NCI-H69 (cell line): ENCODE results near the gene SUCLG1.
A peak's percentile ranks its signal among the peaks of the same experiment; 100 is the strongest.
"Not testable (repeated sequence)": the region's sequence is repeated elsewhere in the genome, so short reads cannot be mapped to it uniquely, and the experiment has no call there.

Source experiments
- DNase-seq: peaks from one replicate; lab custom pipeline; 2025; lab: John Stamatoyannopoulos, UW

SUCLG1 gene

DNA sequence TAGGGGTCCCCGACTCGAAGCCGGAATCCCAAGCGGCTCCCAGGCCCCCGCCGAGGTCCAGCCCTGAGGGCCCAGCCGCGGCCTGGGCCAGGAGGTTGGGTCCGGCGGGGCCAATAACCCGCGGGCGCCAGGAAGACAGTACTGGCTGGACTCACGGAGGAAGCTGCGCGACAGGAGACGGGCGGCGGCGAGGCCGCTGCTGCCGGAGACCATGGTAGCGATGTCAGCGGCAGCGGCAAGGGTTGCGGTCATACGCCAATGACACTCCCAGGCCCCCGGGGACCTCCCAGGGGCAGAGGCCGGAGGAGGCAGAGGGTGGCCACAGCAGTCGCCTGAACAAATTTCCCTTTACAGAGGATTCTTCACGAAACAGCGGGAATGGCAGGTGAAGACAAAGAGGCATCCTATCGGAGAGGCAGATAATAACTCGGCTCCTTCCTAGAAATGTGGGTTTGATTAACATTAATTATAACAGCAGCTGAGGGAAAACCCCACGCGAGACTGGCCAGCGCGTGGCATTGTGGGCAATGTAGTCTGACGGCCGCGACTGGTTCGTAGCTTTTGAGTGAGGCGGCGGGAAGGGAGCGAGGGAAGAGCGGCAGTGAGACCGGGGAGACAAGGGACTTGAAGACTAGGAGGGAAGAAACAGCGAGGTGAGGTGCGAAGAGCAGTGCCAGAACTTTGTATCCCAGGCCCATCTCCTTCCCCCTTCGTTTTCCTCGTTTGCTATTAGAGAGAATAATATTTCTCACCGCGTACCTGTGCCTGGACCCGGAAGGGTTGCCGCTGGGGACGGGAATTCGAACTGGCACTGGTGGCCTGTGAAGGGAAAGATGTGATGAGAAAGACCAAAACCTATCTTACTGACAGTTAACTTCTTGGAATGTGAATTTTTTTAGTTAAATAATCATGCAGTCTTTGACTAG is at the start of gene SUCLG1:
SUCLG1 (minus strand) TSS at position 263 of the 926 bp plus-strand sequence; CDS start at position 252, 11 bp downstream.
- DNase-seq = peak; percentile 86

DNA sequence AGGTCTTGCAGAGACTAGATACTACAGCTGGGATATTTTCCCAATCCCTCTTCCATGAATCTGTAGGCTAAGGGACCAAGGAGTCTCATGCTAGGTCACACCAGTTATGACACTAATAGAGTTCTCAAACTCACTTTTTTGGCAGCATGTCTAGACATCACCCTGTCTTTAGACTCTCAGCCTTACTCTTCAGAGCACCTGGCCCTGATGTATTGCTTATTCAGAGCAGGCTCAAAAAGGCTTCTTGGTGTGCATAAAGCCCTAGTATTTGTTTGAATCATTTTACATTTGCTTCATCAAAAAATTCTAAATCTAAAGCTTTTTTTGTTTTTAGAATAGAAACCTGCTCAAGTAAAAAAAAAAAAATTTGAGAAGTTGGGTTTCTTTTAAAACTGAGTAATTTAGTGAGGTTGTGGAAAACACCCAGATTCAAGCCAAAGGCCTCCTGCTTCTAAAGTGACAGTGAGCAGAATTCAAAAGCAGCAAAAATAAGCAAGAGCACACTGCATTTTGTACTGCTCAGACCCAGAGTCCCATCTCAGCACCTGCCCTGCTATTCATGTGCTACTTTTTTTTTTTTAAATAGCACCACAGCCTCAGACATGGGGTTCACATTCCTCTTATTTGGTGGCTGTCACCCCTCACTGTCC is 39.2 kb upstream of the SUCLG1 start:
- DNase-seq = no peak

DNA sequence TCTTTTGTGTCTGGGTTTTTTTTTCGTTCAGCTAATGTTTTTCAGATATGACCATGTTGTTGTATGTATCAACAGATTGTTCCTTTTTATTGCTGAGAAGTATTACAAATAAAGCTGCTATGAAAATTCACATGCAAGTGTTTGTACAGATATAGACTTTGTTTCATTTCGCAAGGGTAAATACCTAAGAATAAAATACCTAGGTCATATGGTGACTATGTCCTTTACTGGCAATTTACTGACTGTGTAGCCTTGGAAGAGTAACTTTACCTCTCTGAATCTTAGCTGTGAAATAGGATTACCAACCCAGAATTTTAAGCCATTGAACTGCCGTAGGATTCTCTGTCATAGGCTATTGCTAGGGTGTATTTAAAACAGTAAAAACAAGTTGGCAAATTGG is 38.2 kb upstream of the SUCLG1 start:
- DNase-seq = no peak

DNA sequence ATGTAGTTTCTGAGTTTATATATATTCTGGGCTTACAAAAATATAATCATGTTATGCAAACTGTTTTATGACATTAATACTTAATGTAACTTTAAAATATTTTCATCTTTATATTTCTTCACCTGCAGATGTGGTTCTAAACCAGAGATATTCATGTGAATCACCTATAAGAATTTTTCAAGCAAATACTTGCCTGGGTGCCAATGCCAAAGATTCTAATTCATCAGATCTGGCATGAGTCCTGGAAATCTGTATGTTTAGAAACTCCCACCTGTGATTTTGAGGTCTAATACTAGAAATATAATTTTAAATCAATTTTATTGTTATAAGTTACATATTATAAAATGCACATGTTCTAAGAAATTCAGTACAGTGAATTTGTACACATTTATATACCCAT is 37.3 kb upstream of the SUCLG1 start:
- no peak for DNase-seq

DNA sequence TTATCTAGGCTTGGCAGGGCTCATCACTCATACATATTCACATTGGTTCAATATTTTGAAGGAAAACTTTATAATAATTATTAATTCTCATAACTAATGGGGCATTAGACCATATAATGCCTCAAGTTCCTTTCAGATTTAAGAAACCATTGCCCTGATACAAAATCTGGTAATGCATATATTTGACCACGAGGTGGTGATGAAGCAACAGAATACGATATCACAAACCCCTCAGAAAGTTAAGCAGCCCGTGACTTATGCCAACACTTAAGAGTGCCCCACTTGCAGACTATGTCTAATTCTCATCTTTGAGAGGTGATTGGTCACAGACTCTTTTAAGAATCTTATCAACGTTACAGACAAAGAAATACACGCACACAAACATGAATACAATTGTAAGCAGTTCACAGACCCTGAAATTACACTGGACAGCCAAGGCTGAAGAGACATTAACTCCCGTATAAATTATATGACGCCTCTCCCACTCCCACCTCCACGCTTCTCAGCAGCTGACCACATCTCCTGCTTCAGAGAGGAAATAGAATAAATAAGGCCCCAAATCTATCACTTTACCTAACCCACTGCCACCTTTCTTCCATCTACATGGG is 36.6 kb upstream of the SUCLG1 start:
- peak; percentile 46 for DNase-seq

DNA sequence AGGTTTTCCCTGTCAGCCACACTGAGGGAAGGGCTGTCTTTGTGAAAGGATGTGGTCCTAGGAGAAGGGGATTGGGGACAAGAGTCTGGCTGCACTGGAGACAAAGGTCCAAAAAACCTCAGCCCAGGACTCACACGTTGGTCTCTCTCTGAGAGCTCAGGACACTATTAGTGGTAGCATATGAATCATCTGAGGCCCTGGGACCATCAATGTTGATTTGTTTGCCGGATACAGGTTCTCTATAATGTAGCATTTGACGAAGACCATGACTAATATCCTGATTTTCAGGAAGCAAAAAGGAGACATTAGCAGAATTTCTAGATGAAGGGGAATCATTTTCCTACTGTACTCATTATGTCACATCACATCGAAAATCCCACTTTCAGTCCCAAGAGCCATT is 35.0 kb upstream of the SUCLG1 start:
- DNase-seq = no peak

DNA sequence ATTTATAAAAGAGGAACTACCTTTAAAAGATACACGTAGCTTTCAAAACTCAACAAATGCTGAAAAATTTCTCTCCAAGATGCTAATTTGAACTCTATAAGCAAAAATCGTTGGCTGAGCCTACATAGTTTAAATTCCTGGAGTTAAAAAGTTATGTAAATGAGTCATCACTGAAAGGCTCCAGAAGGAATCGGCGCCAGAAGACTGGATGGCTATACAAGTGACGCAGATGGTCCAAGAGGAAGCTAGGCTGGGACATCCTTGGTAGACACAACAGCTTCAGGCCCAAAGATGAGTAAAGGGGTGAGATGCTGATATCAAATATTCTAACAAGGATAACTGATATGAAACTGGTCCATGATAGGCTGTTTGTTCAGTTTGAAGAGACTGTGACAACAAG is 34.4 kb upstream of the SUCLG1 start:
- DNase-seq = no peak

DNA sequence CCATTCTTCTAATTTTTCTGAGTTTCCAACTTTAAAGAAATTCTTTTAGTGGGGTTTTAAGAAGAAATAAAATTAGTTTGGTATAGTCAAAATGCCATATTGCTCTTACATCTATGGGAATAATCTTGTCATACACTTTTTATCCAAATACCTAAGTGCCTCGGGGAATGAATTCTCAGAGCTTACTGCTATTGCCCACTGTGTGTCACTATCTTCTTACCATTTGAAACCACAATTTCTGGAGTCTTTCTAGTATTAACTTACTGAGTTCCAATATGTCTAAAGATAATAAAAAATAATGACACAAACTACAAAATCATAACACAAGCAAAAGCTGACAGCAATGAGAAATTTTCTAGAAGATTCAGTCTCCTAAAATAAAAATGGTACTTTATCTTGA is 33.5 kb upstream of the SUCLG1 start:
- DNase-seq = no peak

DNA sequence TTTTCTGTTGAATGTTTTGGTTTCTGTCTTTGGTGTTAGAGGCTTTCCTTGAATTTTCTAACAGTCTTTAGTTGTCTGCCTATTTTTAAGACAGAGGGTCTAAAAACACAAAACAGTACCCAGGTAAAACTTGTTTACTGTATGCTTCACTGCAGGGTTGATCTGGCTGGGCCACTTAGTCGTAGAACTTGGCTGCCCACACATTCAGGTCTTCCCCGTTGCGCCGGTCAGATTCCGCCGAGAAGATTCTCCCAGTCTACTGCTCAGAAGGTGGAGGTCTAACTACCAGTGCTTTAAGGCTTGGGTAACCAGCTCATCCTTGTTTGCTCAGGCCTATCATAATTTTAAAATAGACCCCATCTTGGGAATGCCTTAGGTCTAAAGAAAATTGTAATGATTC is 32.7 kb upstream of the SUCLG1 start:
- no peak for DNase-seq

DNA sequence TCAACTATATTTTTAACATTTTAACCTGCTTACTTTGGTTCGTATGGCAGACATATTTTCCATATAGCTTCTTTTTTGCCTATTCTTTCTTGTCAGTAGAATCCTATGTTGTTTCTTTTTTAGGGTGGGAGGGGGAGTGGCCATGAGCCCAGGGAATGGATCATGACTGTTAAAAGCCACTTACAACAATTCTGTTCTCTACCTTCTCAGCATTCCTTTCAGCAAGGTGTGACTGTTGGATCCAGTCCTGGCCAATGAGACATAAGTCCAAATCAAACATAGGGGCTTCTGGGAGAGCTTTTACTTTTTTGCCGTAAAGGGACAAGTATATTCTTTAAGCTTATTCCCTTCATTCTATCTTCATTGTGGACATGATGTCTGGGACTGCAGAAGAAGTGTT is 32.2 kb upstream of the SUCLG1 start:
- no peak for DNase-seq

DNA sequence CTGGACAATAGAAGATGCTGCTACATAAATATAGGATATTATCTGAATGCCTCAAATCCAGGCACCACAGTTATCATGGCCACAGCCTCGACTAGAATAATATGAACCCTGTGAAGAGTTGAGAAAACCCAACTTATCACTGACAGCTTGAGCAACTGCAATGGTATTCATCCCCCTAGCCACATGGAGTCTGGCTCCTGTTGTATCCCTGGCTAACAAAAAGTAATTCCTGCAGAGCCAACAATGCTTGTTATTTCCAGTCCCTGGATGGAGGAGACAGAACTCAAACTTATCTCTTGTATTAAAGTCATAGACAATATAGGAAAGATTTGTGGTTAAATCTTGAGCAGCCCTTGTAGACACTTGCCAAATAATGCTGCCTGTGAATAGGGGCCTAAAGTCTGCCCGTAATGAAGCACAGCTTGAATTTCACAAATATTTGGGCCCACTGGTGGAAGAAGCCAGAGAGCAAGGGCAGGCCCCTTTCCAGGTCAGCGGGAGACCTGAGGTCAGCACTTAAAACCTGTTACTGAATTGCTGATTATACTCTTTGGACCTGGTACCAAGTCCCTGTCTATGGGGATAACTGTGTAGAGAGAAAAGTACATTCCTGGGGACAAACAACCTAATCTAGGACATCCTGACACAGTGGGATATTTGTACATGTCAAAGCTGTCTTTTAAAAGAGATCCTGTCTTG is 28.4 kb upstream of the SUCLG1 start:
- no peak for DNase-seq

DNA sequence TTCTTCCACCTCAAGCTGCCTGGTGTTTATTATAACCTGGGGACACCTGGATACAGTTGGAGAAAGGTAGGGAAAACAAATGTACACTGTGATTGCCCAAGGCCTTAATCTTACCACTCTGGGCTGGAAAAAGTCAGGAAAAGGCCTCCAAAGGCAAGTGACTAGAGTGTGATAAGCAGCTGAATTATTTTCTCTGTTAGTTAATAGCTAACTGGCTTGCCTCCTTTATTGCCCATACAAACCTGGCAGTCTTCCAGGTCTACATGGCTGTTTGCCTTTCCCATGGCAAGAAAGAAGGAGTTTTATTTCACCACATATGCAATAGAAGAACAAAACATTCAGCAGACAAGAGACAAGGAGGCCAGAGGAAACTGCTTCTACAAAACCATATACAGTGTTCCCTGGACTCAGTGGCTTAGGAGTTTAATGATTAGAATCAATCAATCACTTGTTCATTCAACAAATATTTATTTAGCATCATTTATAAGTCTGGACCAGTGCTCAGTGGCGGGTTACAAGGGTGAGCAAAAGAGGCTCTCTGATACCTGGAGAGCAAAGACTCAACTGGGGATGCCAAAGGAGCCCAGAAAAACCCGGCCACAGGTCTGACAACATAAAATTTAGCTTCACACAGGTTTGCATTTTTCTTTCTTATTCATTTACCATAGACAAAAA is 27.5 kb upstream of the SUCLG1 start:
- peak; percentile 6 for DNase-seq

DNA sequence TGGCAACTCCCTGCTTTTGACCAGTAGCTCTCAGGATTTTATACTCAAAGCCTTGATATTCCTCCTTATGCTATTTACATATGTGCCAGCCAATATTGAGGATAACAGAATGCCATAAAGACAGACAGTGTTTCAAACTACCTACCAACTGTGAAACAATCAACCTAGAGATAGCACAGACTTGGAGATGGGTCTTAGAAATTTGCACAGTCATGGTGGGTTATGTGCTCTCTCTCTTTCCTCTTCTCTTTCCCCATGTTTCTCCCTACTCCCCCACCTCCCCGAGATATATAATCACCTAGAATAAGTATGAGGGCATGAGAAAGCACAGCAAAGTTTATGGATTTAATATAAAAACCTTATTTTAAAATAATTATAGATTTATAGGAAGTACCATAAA is 24.2 kb upstream of the SUCLG1 start:
- DNase-seq = no peak

DNA sequence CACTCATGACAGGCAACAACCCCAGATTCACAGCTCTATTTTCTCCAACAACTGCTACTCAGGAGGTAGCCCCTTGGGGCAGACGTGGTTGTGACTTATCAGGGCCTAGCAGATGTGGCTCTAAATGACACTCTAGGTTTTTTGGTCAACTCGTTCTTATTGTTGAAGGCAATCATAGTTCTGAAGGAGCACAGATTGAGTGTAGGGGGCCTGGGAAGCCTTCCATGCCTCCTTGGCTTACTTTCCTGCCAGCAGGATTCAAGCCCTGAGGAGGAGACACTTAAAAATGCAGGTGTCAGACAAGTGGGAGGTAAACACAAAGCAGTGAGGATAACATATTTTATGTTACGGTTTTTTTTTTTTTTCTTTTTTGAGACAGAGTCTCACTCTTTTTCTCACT is 23.5 kb upstream of the SUCLG1 start:
- DNase-seq = no peak

DNA sequence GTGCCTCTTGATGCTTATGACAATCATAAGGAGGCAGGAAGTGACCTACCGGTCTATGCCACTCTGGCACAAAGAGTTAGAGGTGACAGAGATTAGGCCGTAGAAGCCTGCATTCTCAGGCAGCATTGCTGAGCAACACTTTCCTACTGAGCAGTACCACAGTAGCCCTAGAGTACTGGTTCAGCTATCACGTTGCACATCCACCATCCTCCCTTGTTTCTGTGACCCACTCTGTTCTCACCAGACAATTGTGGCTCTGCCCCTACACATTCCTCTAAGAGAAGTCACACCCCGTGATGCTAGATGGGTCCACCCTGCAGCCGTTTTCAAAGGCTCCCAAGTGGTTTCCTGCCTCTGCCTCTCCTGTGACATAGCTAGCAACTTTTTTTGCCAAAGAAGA is 22.6 kb upstream of the SUCLG1 start:
- DNase-seq = no peak

DNA sequence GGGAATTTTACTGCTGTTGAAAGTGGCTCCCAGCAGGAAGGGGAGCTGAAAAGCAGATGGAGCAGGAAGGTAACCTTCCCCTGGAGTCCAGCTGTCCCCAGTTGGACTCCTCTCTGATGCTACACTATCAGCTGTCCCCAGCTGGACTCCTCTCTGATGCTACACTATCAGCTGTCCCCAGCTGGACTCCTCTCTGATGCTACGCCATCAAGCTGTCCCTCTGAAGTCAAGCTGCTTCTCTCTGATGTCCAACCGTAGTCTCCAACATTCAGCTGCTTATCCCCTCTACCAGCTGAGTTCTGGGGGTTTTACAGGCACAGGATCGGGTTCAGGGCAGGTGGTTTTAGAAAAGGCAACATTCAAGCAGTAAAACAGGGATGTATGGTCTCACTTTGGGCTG is 19.8 kb upstream of the SUCLG1 start:
- DNase-seq = no peak

DNA sequence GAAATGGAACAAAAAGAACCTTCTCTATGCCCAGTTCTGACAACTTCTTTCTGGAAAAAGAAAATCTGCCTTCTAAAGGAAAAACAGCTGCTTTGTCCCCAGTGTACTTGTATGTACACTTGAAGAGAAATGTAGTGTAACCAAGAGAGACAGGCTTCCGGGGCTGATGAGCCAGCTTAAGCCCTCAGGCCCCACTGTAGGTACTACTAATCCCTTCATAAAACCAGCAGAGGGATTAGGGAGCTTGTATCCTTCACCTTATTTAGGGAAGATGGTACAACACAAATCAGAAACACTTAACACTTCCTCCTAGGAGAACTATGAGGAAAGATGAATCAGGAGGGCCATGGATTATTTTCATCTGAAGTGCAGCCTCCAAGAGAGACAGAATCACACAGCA is 18.8 kb upstream of the SUCLG1 start:
- DNase-seq = no peak

DNA sequence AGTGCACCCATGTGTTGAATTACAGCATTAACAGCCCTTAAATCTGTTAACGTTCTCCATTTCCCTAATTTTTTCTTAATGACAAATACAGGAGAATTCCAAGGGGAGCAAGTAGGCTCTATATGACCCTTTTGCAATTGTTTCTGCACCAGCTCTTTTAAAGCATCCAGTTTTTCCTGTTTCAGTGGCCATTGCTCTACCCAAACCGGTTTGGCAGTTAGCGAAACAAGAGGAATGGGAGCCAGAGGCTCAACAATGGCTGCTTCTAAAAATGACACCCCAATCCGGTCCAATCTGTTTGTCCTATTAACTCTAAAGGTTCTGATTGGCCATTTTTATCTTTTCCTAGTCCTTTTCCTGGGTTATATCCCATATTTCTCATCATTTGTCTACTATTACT is 15.1 kb upstream of the SUCLG1 start:
- no peak for DNase-seq

DNA sequence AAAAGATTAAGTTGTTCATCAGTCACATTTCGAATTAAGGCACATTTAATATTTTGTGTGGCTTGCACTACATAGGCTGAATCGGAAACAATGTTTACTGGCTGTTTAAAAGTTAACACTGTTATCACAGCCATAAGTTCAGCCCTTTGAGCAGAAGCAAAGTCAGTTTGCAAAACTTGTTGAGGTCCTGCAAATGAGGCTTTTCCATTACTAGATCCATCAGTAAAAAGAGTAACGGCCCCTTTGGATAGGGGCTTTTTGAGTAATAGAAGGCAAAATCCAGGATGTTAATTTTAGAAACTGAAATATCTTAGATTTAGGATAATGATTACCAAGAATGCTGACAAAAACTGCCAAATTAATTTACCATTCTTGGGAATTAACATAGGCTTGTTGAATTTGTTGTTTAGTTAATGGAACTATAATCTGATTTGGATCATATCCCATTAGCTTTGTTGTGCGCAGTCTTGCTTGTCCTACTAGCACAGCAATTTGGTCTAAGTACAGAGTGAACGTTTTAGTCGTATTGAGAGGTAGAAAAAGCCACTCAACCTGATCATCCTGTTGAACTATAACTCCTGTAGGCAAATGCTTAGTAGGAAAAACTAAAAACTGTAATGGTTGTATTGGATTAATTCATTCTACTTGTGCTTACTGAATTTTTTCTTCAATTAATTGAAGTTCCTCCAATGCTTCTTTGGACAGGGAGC is 13.9 kb upstream of the SUCLG1 start:
- no peak for DNase-seq

DNA sequence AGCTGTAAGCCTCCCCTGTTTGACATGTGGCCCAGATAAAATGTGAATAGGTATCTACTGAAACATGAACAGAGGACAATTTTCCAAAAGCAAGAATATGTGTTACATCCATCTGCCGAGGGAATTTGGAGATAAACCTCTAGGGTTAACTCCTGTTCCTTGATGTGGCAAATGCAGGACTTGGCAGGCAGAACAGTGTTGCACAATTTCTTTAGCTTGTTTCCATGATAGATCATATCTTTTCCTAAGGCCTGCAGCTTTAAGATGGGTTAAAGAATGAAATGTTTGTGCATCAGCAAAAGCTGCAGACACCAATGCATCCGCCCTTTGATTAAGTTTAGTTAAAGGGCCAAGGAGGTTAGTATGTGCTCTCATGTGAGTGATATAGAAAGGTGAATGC is 13.3 kb upstream of the SUCLG1 start:
- not testable (repeated sequence) for DNase-seq

DNA sequence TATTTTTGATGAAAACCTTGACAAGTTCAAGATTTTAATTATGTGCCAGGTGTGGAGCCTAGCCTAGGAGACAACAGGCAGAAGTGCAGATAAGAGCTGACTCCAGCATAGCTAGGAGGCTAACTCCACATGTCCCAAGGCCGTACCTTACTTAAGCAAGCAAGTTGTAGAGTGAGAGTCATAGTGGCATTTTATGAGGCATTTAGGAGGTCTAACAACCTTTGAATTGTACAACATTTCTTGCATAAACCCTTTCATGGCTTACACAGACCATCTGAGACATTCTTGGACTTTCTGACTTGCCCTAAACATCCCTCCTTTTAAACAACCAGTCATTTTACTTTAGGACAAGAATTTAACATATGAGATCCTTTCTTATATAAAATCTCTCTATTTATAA is 8.3 kb upstream of the SUCLG1 start:
- DNase-seq = no peak
